ENCODE measurements around the gene OLFML1.

The OLFML1 gene

DNA sequence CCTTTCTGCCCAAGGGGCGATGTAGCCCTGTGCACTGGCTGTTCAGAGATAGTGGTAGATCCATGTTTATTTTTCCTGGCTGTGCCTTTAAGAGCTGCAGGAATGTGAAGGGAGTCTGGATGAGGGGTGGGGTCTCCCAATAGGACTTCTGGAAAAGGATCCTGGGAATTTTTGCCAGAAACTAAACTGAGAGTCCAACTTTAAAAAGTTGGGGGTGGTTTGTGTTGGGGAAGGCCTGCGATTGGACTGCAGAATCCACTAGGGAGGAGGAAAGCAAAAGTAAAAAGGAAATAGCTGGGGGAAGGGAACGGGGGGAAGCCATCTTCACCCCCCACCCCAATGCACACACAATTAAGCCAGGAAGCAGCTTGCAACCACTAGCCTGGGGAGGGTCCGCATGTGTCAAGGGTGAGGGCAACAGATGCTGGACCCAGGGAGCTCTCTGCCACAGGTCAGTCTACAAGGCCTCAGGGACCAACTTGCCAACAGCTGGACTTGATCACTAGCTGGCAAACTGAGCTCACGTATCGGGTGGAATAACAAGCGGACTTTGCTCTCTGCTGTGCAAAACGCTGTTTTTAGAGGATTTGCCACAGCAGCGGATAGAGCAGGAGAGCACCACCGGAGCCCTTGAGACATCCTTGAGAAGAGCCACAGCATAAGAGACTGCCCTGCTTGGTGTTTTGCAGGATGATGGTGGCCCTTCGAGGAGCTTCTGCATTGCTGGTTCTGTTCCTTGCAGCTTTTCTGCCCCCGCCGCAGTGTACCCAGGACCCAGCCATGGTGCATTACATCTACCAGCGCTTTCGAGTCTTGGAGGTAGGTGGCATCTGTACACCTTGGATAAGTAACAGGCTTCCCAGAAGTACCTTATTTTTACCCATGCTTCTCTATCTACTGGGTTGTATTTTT lies at the start of gene OLFML1:
Gene OLFML1, plus strand, starts transcription at position 321 of the 912 bp plus-strand sequence. Its CDS starts 370 bp downstream, at position 691.
- DNase-seq (ENCODE audit: low spot score), result no peak

DNA sequence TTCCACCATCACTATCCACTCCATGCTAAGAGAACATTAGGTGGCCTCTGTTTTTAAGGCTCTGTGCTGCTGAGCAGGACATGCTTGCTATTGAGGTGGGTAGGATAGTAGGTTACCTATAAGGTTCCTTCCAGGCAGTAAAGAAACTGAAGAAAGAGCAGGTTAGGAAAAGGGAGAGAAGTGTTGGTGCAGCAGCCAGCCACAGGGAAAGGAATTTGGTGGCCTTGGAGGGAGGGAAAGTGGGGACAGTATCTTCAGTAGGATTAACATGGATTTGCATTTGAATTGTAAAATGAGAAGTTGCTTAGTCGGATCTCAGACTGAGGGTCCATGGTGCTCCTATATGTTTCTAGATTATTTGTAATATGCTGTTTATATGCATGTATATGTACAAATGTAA lies 49.2 kb upstream of the OLFML1 start:
- DNase-seq (ENCODE audit: low spot score), result no peak

DNA sequence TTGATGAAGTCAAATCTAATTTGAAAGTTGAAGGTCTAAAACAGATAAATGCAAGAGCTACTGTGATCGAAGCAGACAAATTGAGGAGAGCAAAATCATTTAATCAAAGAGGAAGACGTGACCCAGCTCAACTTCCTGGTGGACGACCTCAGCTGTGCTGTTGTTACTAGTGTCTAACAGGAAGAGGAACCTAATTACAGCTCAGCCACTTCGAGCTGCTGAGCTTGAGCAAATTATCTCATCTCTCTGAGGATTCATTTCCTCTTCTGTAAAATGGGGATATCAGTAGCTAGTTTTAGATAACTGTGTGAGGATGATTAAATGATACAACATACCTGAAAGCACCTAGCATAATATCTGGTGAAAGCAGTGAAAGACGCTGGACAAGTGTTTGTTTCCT lies 48.6 kb upstream of the OLFML1 start:
- DNase-seq (ENCODE audit: low spot score), result no peak

DNA sequence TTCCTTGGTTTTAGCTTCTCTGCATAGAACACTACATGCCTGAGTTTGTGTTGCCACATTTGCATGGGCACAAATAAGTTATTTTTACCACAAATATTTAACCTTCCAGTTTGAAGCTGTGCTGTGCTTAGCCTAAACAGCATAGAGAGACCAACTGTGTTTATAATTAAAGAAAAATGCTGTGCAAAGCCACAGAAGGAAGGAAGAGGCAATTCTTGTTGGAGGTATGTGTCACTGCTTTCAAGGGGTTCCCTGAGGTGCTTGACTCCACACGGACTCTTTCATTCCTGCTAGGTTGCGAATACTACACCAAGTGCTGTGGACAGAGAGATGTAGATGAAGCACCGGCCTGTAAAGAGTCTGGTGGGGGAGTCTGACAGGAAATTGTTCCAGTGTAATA lies 47.6 kb upstream of the OLFML1 start:
- no peak for DNase-seq (ENCODE audit: low spot score)

DNA sequence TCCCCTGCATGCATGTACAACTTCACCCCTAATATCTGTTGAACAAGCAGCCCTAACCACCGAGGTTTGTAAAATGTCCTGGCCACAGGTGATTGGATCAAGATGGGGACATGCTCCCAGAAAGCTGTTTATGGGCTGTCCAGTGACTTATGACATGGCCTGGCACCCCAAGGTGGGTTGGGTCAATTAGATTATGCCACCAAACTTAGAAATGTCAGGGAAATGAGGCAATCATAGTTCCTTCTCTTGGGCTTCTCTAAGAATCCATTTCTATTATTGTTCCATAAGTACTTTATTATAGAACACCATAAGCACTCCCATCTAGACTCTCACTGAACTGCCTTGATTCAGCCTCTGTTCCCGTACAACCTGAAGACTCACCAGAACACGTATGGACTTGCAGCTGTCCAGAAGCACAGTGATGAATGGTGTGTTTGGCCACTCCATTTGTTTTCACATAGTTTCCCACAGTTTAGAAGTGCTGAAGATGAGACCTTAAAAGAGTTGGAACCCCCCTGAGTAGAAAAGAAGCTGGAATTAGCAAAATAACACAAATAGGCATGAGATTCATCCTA lies 45.5 kb upstream of the OLFML1 start:
- no peak for DNase-seq (ENCODE audit: low spot score)

DNA sequence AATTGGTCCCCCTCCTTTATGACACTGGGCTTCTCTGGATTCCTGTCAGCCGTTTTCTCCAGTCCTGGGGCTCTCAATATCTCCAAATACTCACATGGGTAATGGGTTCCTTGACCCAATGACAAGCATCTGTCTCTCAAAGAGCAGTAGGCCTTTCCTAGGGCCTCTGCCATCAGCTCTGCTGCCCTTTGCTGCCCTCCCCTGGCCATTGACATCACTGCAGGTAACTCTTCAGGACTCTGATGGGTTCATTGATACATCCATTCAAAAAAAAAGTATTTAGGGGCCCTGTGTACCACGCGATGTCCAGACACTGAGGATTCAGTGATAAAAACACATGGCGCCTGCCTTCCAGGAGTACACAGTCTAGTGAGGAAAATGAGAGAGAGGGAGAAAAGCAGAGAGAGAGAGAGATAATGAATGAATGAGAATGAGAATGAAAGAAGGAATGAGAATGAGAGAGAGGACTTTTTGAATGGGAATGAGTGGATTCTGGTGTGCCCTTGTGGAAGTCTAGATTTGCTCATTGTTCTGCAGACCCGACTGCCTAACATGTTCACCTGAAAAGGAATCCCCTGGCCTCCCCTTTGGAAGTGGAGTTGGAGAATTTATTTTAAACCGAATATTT lies 42.6 kb upstream of the OLFML1 start:
- DNase-seq (ENCODE audit: low spot score), result peak; percentile 59

DNA sequence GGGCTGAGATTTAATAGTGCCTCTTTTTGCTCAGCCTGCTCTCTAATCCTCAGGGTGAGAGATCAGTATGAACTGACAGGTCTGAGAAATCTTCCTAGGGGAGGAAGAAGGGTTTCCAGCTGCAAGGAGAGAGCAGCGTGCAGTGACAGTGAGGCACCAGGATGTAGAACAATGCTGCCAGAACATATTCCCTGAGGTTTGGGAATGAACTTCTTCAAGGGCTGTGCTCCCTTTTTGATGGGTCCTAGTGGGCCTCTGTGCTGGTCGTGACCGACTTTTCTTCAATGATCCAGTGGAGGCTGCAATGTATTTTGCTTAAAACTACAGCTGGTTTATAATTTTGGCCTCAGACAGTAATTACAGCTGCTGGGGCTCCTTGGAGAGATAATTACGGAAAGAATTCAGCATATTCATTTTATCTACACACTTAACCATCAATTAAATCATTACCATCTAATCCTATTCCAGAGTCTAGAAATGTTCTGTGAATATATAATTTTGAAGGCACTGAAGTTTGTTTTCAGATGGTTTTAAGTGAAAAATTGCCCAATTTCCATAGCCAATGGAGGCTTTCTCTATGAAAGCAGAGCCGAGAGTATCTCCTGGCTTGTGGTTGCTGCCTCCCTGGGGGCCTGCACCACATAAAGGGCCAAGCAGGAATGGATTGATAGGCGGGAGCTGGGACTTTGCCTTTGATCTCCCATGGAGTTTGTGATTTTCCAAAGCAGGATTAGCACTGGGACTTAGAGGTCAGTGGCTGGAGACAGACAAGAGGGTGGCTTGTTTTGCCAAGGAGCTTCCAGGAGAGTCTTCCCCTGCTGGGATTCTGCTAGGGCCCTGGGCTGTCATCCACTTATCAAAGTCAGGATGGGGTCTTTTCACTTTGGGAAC lies 41.0 kb upstream of the OLFML1 start:
- DNase-seq (ENCODE audit: low spot score), result no peak

DNA sequence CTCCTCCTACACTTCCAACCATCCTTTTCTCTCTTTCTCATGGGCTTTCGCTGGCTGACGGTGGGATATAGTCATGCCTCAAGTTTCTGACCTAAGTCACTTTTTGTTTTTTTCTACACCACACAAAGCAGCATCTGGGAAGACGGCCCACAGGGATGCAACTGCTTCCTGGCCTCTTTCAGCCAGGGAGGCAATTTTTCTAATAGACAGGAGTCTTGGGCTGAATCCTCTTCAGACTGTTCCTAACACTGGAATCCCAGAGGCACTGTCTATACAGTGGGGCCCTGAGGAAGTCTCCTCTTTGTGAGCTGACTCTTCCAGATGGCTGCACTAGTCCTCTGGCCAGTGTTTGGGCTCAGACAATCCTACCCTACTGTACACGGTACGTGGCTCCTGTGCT lies 39.7 kb upstream of the OLFML1 start:
- no peak for DNase-seq (ENCODE audit: low spot score)

DNA sequence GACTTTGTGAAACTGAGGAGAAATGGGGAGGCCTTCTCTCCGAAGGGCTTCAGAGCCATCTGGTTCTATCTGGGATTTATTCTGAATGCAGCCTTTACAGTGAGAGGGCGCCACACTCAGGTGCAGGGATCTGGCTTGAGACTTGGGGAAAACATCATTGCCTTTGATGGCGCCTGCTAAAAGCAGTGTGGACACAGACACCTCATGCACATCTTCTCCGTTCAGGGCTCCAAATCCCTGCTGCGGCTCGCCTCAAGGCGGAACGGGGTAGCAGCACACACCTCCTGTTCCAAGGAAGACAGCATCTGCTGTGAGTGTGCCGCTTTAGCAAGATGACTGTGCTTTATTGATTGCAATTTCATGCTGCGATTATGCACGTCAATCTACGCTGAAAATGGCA lies 37.1 kb upstream of the OLFML1 start:
- no peak for DNase-seq (ENCODE audit: low spot score)

DNA sequence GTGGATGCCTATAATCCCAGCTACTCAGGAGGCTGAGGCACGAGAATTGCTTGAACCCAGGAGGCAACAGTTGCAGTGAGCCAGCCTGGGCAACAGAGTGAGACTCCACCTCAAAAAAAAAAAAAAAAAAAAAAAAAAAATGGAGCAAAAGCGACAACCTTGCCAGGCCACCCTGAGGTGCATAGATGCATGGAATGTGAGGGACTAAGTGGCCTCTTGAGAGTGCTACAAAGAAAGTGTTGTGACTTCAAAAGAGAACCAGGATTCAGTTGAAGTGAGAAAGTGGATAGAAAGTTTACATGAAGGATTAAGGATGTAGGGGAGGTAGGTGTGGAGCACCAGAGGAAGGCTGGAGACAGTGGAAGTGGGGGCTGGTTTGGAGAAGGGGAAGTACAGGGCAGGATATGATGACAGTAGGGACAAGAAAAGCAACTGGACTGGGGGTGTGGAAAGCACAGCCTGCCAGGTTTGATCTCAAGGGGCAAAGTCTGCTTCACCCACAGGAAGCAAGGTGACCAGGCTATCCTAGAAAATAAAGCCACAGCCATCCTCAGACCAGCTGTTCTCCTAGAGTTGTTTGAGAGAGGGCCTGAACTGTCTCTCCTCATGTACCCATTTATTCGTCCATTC lies 36.0 kb upstream of the OLFML1 start:
- peak; percentile 18 for DNase-seq (ENCODE audit: low spot score)

DNA sequence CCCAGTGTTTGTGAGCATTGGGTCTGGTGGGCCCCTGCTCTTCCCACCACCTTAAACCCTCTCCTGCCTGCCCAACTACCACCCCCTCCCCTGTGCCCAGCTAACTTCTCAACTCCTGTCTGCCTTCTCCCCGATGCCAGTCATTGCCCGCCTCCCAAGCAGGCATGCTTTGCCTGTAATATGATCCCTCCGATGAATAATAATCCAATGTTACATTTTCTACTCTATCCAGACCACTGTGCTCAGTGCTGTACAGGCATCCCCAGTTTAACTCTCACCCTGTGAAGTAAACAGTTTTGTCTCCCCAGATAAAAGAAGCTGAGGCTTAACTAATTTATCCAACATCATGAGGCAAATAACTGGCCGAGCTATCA lies 35.5 kb upstream of the OLFML1 start:
- DNase-seq (ENCODE audit: low spot score), result no peak

DNA sequence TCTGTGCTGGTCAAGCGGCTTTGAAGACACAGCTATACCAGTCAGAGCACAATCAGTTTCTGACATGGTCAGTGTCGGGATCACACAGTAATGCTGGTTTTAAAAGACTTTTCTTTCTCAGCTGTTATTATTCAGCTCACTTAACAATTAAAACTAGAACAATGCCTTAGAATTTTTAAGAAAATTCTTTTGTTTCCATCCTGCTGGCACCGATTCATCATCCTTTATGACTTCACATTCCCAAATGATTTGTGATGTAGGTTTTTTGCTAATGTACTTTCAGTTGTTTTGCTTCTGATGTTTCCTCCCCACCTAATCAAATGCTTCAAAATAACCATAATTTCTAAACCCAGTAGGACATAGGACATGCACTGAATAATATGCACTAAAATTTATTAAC lies 34.5 kb upstream of the OLFML1 start:
- no peak for DNase-seq (ENCODE audit: low spot score)

DNA sequence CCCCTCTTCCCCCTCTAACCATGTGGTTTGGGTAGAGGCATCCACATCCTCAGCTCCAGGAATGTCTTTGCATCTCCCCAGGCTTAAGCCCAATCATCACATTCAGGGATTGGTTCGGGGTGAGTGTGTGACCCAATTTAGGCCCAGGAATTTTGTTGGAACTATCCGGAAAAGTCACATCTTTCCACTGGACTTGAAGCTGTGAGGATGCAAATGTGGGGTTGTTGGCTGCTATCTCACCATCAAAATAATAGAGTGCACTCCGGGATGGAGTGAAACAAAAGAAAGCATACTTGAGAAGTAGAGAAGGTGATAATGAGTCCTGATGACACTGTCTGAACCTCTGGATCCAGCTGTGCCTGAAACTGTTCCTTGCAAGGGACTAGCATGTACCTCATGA lies 33.8 kb upstream of the OLFML1 start:
- no peak for DNase-seq (ENCODE audit: low spot score)

DNA sequence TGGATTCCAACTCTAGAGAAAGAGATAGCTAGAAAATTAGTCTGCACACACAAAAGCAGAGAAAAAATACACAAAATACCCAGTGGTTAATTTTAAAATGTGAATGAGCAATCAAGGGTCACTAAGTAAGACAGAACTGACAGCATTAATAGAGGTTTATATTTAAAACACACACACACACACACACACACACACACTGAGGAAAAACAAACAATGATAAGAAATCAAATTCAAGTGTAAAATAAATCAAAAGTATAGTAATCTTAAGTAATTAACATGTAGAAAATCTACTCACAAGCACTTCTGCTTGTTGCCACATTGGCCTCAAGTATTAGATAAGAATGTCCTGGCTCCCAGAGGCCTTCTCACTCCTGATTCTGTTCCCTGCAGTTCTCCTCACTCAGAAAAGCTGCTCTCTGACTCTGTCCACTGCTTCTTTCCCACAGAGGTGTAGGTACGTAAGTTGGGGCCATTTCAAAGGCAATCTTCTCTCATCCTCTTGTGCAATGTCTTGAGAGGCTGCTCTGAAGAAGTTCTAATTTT lies 33.3 kb upstream of the OLFML1 start:
- no peak for DNase-seq (ENCODE audit: low spot score)

DNA sequence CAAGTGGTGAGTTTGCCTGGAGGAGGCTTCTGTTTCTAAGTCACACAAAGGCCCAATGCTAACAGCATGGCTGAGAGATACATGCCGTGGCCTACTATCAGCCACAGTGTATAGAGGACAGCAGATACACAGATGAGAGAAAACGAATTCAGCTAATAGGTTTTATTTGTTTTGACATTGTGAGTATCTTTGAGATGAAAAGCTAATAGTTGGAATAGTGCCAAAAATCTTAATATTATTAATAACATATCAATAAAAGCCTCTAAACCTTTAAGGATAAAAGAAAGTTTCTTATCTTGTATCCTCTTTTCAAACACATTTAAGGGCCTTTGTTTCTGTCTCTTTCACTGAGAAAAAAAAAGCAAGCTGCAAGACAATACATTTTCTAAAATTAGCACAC lies 30.5 kb upstream of the OLFML1 start:
- no peak for DNase-seq (ENCODE audit: low spot score)

DNA sequence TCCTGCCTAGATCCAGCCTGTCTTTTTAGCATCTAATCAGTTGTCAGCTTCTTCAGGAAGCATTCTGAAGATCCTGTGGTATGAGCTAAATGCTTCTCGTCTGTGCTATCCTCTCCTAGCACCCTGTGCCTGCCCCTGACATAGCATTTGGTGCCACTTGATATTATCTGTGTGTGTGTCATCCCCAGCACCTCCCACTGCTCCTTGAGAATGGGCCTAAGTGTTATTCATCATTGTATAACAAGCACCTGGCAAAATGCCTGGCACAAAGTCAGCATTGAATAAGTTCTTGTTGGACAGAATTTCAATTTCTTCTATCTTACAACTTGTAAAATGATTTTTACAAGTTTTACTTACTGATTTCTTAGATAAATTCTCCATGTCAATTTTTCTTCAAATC lies 28.1 kb upstream of the OLFML1 start:
- no peak for DNase-seq (ENCODE audit: low spot score)

DNA sequence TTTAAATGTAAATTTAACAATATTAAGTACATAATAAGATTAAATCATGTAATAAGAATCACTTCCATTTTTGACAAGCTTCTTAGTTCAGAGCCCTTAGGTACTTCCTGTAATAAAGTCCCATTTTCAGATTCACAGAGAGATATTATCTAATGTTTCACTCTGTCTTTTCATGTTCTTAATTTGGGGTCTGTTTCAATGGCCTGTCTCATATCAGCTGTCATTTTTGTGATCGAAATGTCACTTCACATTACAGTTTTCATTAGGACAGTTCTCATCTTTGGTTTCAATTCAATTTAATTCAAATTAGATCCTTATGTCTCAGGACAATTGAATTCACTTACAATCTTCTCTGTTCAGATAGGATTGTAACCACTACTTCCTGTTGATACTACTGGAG lies 22.6 kb upstream of the OLFML1 start:
- DNase-seq (ENCODE audit: low spot score), result no peak

DNA sequence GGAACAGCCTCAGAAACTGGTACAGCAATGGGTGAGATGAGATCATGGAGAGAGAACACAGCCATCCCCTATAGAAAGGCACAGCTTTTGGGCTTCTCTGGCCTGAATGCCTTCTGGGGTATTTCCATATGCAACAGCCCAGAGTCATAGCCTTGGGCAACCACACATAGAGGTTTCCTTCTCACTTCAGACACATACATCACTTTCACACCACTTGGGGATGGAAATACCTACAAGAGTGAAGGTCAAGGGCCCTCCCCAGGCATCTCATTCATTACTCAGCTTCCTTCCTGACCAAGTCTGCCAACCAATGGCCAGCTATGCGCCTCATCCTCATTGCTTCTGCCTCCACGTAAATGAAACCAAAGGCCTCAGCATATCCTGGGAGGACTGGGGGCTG lies 17.7 kb upstream of the OLFML1 start:
- DNase-seq (ENCODE audit: low spot score), result no peak

DNA sequence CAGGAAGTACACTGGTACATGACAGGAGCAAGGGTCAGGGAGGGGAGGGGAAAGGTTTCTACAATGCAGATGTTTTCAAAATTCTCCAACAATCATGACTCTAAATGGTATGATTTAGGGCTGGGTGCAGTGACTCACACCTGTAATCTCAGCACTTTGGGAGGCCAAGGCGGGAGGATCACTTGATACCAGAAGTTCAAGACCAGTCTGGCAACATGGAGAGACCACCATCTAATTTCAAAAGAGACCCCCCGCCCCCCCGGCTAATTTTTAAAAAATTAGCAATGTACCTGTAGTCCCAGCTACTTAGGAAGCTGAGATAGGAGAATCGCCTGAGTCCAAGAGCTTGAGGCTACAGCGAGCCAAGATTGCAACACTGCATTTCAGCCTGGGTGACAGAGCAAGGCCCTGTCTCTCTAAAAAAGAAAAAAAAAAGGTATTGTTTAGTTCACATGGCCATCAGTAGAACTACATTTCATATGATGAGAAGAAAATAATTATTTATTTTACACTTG lies 15.9 kb upstream of the OLFML1 start:
- DNase-seq (ENCODE audit: low spot score), result no peak

DNA sequence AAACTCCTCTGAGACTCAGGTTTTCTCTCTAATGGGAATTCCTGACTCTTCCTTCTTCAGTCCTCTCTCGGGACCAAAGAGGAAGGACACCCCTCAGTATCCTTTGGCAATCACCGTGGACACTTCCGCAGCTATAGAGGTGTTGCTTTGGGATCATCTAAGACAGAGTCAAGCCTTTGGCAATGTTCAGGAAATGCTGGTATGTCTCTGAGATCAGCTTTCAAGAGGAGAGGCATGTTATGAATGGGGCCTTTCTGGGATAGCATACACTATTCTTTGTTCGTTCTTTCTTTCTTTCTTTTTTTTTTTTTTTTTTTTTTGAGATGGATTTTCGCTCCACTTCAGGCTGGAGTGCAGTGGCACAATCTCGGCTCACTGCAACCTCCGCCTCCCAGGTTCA lies 14.2 kb upstream of the OLFML1 start:
- DNase-seq (ENCODE audit: low spot score), result no peak

DNA sequence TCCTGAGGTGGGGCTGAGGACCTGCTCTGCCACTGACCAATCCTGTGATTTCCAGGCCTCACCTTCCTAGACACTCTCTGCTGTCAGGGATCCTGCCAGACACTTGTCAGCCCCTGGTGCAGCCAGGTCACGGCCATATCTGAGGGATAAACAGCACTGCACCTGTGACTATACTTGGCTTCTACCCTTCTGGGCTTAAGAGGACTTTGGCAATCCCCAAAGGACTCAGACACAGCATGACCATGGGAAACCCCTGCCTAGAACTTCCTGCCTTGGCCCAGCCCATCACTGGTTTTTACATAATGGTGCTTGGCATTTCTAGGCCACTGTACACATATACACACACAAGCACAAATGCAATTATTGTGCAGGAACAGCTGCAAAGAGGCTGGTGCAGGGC lies 11.6 kb upstream of the OLFML1 start:
- DNase-seq (ENCODE audit: low spot score), result no peak
